DLD1 (cell line): Measurements from ENCODE around the gene TMEM196.

ENCODE experiments used
- in situ Hi-C: cut with HindIII; loops from 2 replicates; pipeline ENCODE4 v1.10.0; 2017; ENCODE audit warnings: low sequenced_read_pairs

The TMEM196 gene

GRCh38 chr7:19772841-19773760 is at the start of gene TMEM196:
TSS of gene TMEM196 (minus strand) at chr7:19773617. CDS start at chr7:19772696, 921 bp downstream.
- in situ Hi-C loops, result loop anchor here (25.0 kb wide), 1 partner anchor 539 kb away; no protein-coding TSS in a partner anchor

- in situ Hi-C loops, result no loop called here
These were observed 42.7 kb upstream of the TMEM196 start for GRCh38 chr7:19816128-19816527.

- in situ Hi-C loops, result no loop called here
These were observed 42.1 kb upstream of the TMEM196 start for GRCh38 chr7:19815546-19815945.

DNA sequence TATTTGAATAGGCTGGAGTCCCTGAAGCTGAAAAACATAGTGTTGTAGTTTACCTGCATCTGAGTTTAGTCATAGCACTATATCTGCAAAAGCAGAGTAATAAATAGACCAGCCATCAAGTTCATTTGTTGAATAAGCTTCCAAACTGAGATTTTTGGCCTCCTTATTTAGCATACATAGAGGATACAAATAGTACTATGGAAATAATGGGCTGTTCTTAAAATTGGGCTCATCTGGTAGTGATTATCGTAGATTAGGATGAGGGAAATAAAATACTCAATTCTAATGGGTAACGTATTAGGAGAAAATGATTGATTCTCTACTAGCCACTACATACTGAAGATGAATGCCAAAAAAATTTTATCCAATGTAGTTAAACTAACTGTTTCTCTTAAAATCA is 41.4 kb upstream of the TMEM196 start:
- in situ Hi-C loops, result no loop called here

- in situ Hi-C loops, result no loop called here
These were observed 38.0 kb upstream of the TMEM196 start for GRCh38 chr7:19811386-19811785.

GRCh38 chr7:19798986-19799385 is 25.6 kb upstream of the TMEM196 start:
- in situ Hi-C loops, result no loop called here

GRCh38 chr7:19783541-19783940 is 10.1 kb upstream of the TMEM196 start:
- in situ Hi-C loops, result no loop called here

DNA sequence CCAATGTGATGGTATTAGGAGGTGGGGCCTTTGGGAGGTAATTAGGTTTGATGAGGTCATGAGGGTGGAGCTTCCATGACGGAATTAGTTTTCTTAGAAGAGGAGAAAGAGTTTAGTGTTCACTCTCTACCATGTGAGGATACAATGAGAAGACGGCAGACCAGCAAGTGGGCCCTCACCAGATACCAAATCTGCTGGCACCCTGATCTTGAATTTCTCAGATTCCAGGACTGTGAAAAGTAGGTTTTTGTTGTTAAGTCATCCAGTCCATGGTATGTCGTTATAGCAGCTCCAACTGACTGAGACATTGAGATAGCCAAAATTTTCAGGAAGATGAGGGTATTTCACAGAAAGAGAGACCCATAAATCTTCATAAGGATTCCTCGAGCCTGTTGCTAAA is 3.6 kb upstream of the TMEM196 start:
- in situ Hi-C loops, result no loop called here

DNA sequence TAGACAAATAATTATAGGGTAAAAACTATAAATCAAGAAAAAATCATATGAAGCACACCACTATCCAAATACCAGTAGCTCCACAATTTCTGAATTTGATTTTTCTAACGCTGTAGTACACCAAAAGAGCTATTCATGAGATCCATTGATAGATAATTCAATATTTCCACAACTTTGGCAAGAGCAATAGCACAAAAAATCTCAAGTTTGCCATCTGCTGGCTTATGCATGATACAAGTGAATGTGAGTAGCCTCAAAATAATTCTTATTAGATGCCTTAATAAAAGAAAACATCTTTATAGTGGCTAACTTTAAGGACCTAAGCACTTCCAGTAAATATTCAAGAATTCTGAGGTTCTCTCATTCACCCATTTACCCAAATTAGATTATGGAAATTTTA is 2.2 kb upstream of the TMEM196 start:
- in situ Hi-C loops, result no loop called here

GRCh38 chr7:19772306-19772705 is 1.1 kb downstream of the TMEM196 start:
- in situ Hi-C loops, result loop anchor here (25.0 kb wide), 1 partner anchor 540 kb away; no protein-coding TSS in a partner anchor

DNA sequence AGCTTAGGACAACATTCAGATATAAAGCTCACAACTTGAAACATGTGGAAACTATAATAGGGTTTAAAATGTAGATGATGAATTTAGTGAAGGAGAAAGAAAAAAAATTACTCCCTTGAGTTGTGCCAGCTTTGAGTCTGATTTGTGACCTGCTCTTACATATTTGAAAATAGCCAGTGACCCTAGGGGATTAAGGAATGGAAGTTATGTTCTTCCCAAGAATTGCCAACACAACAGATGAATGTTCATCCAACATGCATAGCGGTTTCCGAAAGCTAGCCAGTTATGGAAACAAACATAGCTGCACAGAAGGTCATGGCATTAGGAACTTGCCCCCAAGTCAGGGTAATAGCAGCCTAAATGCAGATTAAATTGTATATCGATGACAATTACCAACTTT is 10.8 kb downstream of the TMEM196 start:
- in situ Hi-C loops, result loop anchor here (25.0 kb wide), 1 partner anchor 550 kb away; no protein-coding TSS in a partner anchor

DNA sequence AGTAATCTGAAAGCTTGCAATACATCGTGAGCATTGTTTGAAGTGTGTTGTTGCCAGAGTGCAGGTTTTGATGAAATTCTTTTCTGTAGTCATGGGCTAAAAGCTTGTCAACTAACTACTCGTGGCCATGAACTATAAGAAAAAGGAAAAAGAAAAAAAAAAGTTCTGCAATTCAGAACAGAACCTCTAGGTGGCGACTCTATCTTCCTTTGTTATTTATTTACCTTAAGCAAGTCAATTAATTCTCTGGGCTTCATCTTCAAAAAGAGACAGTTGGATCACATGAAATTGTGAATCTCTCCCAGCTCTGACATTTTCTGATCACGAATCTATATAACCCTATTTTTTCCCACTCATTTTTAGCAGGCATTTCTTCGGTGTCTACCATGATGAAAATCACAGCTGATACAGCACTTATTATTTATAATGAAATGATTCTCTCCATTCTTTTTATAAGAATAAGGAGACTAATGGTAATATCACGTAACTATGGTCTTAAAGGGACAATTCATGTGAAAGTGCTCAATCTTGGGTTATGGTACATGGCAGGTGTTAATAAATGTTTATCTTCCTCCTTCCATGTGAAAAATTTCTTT is 18.8 kb downstream of the TMEM196 start:
- in situ Hi-C loops, result loop anchor here (25.0 kb wide), 1 partner anchor 558 kb away; no protein-coding TSS in a partner anchor

GRCh38 chr7:19752020-19752419 is 21.4 kb downstream of the TMEM196 start:
- in situ Hi-C loops, result loop anchor here (25.0 kb wide), 1 partner anchor 560 kb away; no protein-coding TSS in a partner anchor

DNA sequence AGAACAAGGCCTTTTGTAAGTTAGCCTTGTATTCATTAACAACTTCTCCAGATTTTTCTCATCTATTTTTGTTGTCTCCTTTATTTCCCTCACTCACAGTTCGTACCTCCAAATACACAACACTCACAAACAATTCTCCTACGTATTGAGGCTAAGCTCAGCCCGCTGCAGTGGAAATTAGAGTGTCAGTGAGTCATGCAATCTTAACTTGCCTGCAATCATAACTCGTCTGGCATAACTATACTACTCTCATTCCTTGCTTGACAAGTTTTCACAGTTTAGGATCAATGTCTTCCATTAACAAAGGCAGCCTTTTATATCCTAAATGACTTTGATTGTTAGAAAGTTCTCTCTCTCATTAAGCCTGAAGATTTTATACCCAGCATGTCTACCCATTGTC is 23.8 kb downstream of the TMEM196 start:
- in situ Hi-C loops, result loop anchor here (25.0 kb wide), 2 partner anchors 563 to 838 kb away; no protein-coding TSS in a partner anchor

- in situ Hi-C loops, result loop anchor here (25.0 kb wide), 1 partner anchor 839 kb away; no protein-coding TSS in a partner anchor
These were observed 25.6 kb downstream of the TMEM196 start for GRCh38 chr7:19747740-19748339.

- in situ Hi-C loops, result loop anchor here (25.0 kb wide), 1 partner anchor 843 kb away; no protein-coding TSS in a partner anchor
These were observed 29.3 kb downstream of the TMEM196 start for GRCh38 chr7:19744075-19744474.

DNA sequence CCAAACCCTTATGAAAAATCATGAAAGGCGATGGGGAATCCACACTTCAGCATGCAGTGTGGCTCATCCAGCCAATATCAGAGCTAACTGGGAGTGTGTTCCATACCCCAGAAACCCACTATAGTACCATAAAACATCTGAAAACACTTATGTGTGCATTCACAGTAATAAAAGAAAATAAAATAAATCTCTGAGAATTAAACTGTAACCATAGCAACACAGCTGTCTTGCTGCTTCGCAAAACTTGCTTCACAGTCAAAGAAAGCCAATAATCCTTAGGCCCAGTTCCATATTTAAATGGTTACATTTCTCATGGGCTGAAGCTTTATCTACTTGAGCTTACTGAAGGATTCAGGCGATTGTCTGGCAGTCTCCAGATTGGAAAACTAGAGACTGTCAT is 44.7 kb downstream of the TMEM196 start:
- in situ Hi-C loops, result loop anchor here (25.0 kb wide), 1 partner anchor 859 kb away; no protein-coding TSS in a partner anchor

- in situ Hi-C loops, result loop anchor here (25.0 kb wide), 1 partner anchor 862 kb away; no protein-coding TSS in a partner anchor
These were observed 47.6 kb downstream of the TMEM196 start for GRCh38 chr7:19725770-19726169.

- in situ Hi-C loops, result no loop called here
These were observed 57.9 kb downstream of the TMEM196 start for GRCh38 chr7:19715499-19715898.

DNA sequence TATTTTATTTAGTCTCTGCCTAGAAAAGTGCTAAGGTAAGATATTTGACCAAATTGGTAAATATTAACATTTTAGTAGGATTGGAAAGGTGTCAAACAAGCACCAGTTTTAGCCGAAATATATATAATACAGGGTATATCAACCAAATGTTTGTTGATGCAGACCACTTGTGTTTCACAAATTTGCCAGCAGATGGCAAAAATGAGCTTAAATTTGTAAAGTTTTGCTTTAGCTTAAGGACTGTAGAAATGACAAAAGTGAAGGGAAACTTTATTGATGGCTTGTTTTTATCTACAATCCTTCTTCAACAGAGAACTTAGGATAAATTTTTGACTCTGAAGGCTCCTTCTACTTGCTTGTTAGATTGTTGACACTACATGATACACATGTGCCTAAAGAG is 59.7 kb downstream of the TMEM196 start:
- in situ Hi-C loops, result no loop called here

DNA sequence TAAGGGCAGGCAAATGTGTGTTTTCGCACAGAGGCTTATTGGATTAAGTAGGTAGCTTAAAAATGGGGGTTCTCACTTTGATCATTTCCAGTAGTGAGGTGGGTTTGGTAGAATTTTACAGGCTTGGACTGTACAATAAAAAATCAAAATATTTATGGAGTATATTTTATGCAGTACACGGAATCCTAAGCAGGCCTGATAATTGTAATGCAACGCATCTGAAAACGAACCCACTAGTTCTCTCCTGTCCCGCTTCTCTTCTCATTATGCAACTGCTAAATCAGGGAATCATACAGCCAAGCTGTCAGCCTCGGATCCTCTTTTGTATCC is 64.2 kb downstream of the TMEM196 start:
- in situ Hi-C loops, result no loop called here
